GM12865 (cell line): ENCODE data around the gene ANGPTL1.

Experiments
- DNase-seq: peaks from one replicate; pipeline ENCODE4 v3.0.0; 2010; ENCODE audit warnings: low read depth
- H3K4me3 ChIP-seq: 2 replicates; pipeline ENCODE4 v1.5.1; 2011; ENCODE audit warnings: mild to moderate bottlenecking, low read depth, low read length, control low read depth
- CTCF ChIP-seq: IDR thresholded peaks from 2 replicates; pipeline ENCODE4 v1.5.1; 2011; ENCODE audit warnings: low read length, control low read depth, low read depth, inconsistent platforms; ENCODE audit not compliant: insufficient read depth; ENCODE audit errors: missing control alignments

The ANGPTL1 gene

GRCh38 chr1:178810585-178810984, 60.3 kb downstream of the ANGPTL1 start:
- H3K4me3 ChIP-seq: no peak overlapping the region
- DNase-seq: no peak
- TF ChIP-seq CTCF: no peak

- TF ChIP-seq CTCF: no peak
- no peak for DNase-seq
- H3K4me3 ChIP-seq: no peak overlapping the region
Observed at GRCh38 chr1:178808529-178808928, 62.3 kb downstream of the ANGPTL1 start.

DNA sequence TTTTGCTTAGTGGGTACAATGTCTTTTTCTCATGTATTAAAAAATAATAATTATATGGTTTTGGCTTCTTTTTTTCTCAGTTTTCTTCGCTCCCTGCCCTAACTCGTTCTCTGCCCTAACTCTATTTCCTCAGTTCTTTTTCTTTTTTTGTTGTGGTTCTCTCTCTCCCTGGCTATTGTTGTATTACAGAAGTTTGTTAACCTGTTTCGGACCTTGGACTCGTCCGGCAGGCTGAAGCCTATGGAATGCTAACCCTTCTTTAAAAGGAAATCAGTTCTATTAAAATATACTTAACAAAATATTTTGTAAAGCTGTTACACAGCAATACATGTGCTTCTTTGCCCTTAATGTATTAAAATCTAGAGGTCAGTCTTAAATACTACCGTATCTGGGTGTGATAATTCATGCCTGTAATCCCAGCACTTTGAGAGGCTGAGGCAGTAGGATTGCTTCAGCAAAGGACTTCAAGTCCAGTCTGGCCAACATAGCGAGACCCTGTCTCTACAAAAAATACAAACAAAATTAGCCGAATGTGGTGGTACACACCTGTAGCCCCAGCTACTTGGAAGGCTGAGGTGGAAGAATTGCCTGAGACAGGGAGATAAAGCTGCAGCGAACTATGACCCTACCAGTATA, 64.1 kb downstream of the ANGPTL1 start:
- TF ChIP-seq CTCF: no peak
- DNase-seq: no peak
- H3K4me3 ChIP-seq: no peak overlapping the region

DNA sequence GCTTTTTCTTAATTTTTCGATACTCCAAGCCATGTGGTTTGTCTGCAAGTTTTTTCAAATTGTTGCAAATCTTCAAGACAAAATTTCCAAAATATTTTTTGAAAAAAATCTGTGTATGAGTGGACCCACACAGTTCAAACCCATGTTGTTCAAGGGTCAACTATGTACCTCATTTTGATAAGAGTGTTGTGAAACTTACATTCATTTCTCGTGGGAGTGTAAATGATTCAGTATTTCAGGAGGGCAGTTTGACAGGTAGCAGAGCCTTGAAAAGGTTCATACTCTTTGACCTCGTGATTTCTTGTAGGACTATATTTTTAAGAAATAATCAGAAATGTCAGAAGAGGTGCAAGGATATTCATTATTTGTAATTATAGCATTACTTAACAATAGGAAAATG, 68.0 kb downstream of the ANGPTL1 start:
- no peak for TF ChIP-seq CTCF
- no peak for DNase-seq
- no peak overlapping the region for H3K4me3 ChIP-seq
